ENCODE results near the gene LHX8. TPM values are rescaled to one million over a fixed set of nuclear protein-coding genes. Genes with fewer than 3 reads are reported as not detected.

Gene LHX8
- total and polyA plus RNA-seq, 2 donors (not counting 1 experiment from before 2014, with no cell fraction given): not detected

- H3K27me3 Mint-ChIP-seq: peaks cover 74% of the 10 kb centered on the region
- H3K9me3 ChIP-seq (ENCODE audit: control extremely low read depth in 1 of 3, control insufficient read depth in 2 of 3, insufficient read depth in 1 of 3, low read length in 2 of 3): peaks cover 0 to 57% (median 2%) of the 10 kb centered on the region in 3 donors
- POLR2A ChIA-PET: no interaction called here
- H3K4me1 Mint-ChIP-seq: peaks cover 6% of the 10 kb centered on the region
- ATAC-seq (ENCODE audit: low read depth) (no peak), DNase-seq (no peak)
- H3K9ac ChIP-seq (ENCODE audit: low read length): no peak overlapping the region
- H3K9me3 Mint-ChIP-seq (ENCODE audit: insufficient read depth): no peaks in the 10 kb centered on the region
- no peak for TF ChIP-seq EZH2 (IDR thresholded peaks at IDR 0.05; ENCODE audit: borderline replicate concordance, insufficient read depth, low read depth, low read length, poor library complexity, severe bottlenecking)
- TF ChIP-seq, protein P1, sequence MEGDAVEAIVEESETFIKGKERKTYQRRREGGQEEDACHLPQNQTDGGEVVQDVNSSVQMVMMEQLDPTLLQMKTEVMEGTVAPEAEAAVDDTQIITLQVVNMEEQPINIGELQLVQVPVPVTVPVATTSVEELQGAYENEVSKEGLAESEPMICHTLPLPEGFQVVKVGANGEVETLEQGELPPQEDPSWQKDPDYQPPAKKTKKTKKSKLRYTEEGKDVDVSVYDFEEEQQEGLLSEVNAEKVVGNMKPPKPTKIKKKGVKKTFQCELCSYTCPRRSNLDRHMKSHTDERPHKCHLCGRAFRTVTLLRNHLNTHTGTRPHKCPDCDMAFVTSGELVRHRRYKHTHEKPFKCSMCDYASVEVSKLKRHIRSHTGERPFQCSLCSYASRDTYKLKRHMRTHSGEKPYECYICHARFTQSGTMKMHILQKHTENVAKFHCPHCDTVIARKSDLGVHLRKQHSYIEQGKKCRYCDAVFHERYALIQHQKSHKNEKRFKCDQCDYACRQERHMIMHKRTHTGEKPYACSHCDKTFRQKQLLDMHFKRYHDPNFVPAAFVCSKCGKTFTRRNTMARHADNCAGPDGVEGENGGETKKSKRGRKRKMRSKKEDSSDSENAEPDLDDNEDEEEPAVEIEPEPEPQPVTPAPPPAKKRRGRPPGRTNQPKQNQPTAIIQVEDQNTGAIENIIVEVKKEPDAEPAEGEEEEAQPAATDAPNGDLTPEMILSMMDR (IDR thresholded peaks at IDR 0.05): no peak
- CTCF ChIA-PET: no interaction called here
- no peak overlapping the region for H3K27ac Mint-ChIP-seq
- no peak overlapping the region for H3K27ac ChIP-seq (ENCODE audit: low read length in 2 of 2)
- no peak overlapping the region for H3K4me2 ChIP-seq (replicated peaks; ENCODE audit: low read depth, low read length, poor library complexity, severe bottlenecking)
- H3K79me2 ChIP-seq (ENCODE audit: control insufficient read depth, insufficient read depth, low read length): no peaks in the 10 kb centered on the region
- H3K4me3 ChIP-seq (ENCODE audit: control extremely low read depth in 1 of 5, extremely low read depth in 1 of 5, insufficient read depth in 1 of 5, low read depth in 2 of 5, low read length in 4 of 5): no peak overlapping the region
- H3K27me3 ChIP-seq (replicated peaks in 1 of 4; ENCODE audit: control extremely low read depth in 1 of 4, control insufficient read depth in 3 of 4, insufficient read depth in 4 of 4, low read length in 3 of 4): peaks cover 0 to 83% (median 49%) of the 10 kb centered on the region in 4 experiments
- no peaks in the 10 kb centered on the region for H4K20me1 ChIP-seq (ENCODE audit: control insufficient read depth, insufficient read depth, low read length, poor library complexity, severe bottlenecking)
- intact Hi-C loops (cut with micrococcal nuclease): no loop called here
- WGBS (ENCODE audit: insufficient coverage): 8% methylated on average over 2 of the region's 10 CpGs
- H3K4me1 ChIP-seq (ENCODE audit: control insufficient read depth in 2 of 2, insufficient read depth in 2 of 2, low read length in 2 of 2): peaks cover 0 to 5% of the 10 kb centered on the region in 2 donors
- H2AFZ ChIP-seq (ENCODE audit: insufficient read depth, low read depth, low read length, poor library complexity, severe bottlenecking): no peak overlapping the region
- H3K4me3 Mint-ChIP-seq: no peak overlapping the region
- no peaks in the 10 kb centered on the region for H3K36me3 ChIP-seq (replicated peaks in 1 of 2; ENCODE audit: control extremely low read depth in 1 of 2, control insufficient read depth in 1 of 2, extremely low read depth in 1 of 2, insufficient read depth in 2 of 2, low read length in 1 of 2)
Observed at GRCh38 chr1:75129660-75129982, 4.6 kb upstream of the LHX8 start.

GRCh38 chr1:75129983-75130789 lies 4.0 kb upstream of the LHX8 start:
- DNase-seq: peak; percentile 11

More at GRCh38 chr1:75129983-75130789, 4.0 kb upstream of the LHX8 start:
- Mint-ChIP-seq H3K27me3 (peaks cover 76% of the 10 kb centered on the region), H3K27ac (no peak overlapping the region), H3K4me3 (no peak overlapping the region), H3K4me1 (peaks cover 11% of the 10 kb centered on the region), H3K9me3 (ENCODE audit: insufficient read depth) (no peaks in the 10 kb centered on the region)
- intact Hi-C loops (cut with micrococcal nuclease): no loop called here
- H3K4me3 ChIP-seq (ENCODE audit: control extremely low read depth in 1 of 5, extremely low read depth in 1 of 5, insufficient read depth in 1 of 5, low read depth in 2 of 5, low read length in 4 of 5): no peak overlapping the region
- H3K9me3 ChIP-seq (ENCODE audit: control extremely low read depth in 1 of 3, control insufficient read depth in 2 of 3, insufficient read depth in 1 of 3, low read length in 2 of 3): peaks cover 0 to 57% (median 2%) of the 10 kb centered on the region in 3 donors
- POLR2A ChIA-PET: no interaction called here
- H3K9ac ChIP-seq (ENCODE audit: low read length): no peak overlapping the region
- CTCF ChIA-PET: no interaction called here
- H3K4me1 ChIP-seq (ENCODE audit: control insufficient read depth in 2 of 2, insufficient read depth in 2 of 2, low read length in 2 of 2): peaks cover 5 to 10% of the 10 kb centered on the region in 2 donors
- H3K79me2 ChIP-seq (ENCODE audit: control insufficient read depth, insufficient read depth, low read length): no peaks in the 10 kb centered on the region
- no peak overlapping the region for H3K4me2 ChIP-seq (replicated peaks; ENCODE audit: low read depth, low read length, poor library complexity, severe bottlenecking)
- TF ChIP-seq, protein P1 (IDR thresholded peaks at IDR 0.05): no peak
- no peak for TF ChIP-seq EZH2 (IDR thresholded peaks at IDR 0.05; ENCODE audit: borderline replicate concordance, insufficient read depth, low read depth, low read length, poor library complexity, severe bottlenecking)
- no peak for ATAC-seq (ENCODE audit: low read depth)
- no peaks in the 10 kb centered on the region for H3K36me3 ChIP-seq (replicated peaks in 1 of 2; ENCODE audit: control extremely low read depth in 1 of 2, control insufficient read depth in 1 of 2, extremely low read depth in 1 of 2, insufficient read depth in 2 of 2, low read length in 1 of 2)
- 11% methylated on average over 27 of the region's 40 CpGs for WGBS (ENCODE audit: insufficient coverage)
- no peak overlapping the region for H3K27ac ChIP-seq (ENCODE audit: low read length in 2 of 2)
- peaks cover 0 to 83% (median 50%) of the 10 kb centered on the region in 4 experiments for H3K27me3 ChIP-seq (replicated peaks in 1 of 4; ENCODE audit: control extremely low read depth in 1 of 4, control insufficient read depth in 3 of 4, insufficient read depth in 4 of 4, low read length in 3 of 4)
- H4K20me1 ChIP-seq (ENCODE audit: control insufficient read depth, insufficient read depth, low read length, poor library complexity, severe bottlenecking): no peaks in the 10 kb centered on the region
- no peak overlapping the region for H2AFZ ChIP-seq (ENCODE audit: insufficient read depth, low read depth, low read length, poor library complexity, severe bottlenecking)
